Measurements from ENCODE around the gene ATXN10.
"Not testable (repeated sequence)": the region's sequence is repeated elsewhere in the genome, so short reads cannot be mapped to it uniquely, and the experiment has no call there.

The ATXN10 gene

GRCh38 chr22:45785458-45785857 is 113.8 kb downstream of the ATXN10 start:
- no peak for DNase-seq (ENCODE audit: low read depth)

DNA sequence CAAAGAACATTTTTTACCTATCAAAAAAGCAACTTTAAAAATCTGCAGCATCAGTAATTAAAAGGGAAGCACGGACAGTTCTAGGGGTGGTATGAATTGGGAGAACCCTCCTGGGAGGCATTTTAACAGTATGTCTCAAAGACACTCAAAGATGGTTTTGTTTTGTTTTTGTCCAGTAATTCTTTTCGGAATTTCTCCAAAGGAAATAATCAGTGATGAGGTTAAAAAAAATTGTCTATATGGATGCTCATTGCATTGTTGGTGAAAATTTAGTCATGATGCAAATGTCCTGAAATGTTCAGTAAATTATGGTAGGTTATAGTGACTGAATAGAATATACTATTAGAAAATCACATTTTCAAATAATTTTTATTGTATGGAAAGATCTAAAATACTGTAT is 115.1 kb downstream of the ATXN10 start:
- DNase-seq (ENCODE audit: low read depth) = no peak

- no peak for DNase-seq (ENCODE audit: low read depth)
Observed at GRCh38 chr22:45787759-45788158, 116.1 kb downstream of the ATXN10 start.

- no peak for DNase-seq (ENCODE audit: low read depth)
Observed at GRCh38 chr22:45788522-45788921, 116.9 kb downstream of the ATXN10 start.

GRCh38 chr22:45790401-45790800 is 118.8 kb downstream of the ATXN10 start:
- DNase-seq (ENCODE audit: low read depth) = no peak

GRCh38 chr22:45793161-45793560 is 121.5 kb downstream of the ATXN10 start:
- no peak for DNase-seq (ENCODE audit: low read depth)

GRCh38 chr22:45793892-45794291 is 122.3 kb downstream of the ATXN10 start:
- DNase-seq (ENCODE audit: low read depth) = no peak

DNA sequence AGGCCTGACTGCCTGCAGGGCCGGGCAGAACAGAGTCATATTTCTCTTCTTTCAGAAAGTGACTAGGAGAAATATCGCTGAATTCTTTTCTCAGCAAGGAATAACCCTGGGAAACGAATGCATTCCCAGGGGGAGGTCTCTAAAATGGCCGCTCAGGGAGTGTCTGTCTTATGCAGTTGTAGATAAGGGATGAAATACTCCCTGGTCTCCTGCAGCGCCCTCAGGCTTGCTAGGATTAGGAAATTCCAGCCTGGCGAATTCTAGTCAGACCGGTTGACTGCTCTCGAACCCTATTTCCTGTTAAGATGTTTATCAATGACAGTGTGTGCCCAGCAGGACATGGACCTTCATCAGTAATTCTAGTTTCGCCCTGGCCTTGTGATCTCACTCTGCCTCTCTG is 124.4 kb downstream of the ATXN10 start:
- DNase-seq (ENCODE audit: low read depth) = not testable (repeated sequence)

- no peak for DNase-seq (ENCODE audit: low read depth)
Observed at GRCh38 chr22:45799291-45799690, 127.7 kb downstream of the ATXN10 start.

DNA sequence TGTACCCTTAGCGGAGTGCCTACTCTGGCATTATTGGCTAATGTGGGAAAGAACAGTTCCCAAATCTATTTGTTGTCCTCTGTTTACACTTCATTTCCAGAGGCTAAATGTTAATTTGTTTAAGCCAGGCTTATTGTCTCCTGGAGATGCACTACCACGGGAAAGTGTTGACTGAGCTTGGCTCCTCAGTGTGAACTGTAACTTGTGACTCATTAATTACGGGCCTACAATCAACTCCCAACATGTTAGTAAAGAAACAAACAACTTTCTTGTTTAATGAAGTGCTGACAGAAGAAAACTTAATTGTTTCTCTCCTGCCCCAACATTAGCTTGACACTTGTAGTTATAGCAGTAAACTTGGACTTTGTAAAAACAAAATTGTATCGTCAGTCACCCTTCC is 130.4 kb downstream of the ATXN10 start:
- DNase-seq (ENCODE audit: low read depth) = no peak

DNA sequence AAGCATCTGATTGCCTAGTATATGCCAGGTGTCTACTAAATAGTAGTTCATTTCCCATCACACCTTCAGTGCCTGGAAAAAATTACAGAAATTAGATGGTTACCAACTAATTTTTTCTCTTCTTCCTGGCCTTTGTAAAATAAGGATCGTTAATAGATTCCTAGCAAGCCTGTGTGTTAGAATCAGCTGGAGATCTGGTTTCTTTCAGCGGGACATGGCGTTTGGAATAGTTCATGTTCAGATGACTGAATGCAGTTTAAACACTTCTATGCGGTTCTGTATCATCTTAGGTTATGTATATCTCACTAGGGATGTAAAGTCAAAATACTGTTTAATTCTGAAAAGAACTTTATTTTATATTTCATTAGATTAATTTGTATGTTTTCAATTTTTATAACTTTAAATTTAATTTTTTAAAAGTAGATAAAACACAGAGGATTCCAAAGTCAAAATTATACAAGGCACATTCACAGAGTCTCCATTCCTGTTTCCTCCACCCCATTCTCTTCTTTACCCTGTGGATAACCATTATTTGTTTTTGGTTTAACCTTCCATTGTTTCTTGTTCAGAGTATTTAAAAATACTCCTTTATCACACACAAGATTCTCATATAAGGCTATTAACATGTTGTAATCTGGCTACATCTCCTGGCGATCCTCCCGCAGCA is 132.8 kb downstream of the ATXN10 start:
- DNase-seq (ENCODE audit: low read depth) = no peak

- DNase-seq (ENCODE audit: low read depth) = no peak
Observed at GRCh38 chr22:45804986-45805325, 133.3 kb downstream of the ATXN10 start.

DNA sequence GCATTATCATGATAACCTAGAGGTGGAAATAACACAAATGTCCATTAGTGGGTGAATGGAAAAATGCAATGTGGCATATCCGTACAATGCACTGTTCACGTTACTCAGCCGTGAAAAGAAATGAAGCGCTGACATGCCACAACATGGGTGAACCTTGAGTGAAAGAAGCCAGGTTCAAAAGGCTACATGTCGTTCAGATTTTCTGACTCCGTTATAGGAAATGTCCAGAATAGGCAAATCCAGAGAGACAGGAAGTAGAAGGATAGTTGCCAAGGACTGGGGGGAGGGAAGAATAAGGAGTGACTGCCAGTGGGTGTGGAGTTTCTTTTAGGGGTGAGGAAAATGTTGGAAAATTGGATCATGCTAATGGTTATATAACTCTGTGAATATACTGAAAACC is 133.8 kb downstream of the ATXN10 start:
- DNase-seq (ENCODE audit: low read depth) = no peak

- no peak for DNase-seq (ENCODE audit: low read depth)
Observed at GRCh38 chr22:45807156-45807915, 135.7 kb downstream of the ATXN10 start.

DNA sequence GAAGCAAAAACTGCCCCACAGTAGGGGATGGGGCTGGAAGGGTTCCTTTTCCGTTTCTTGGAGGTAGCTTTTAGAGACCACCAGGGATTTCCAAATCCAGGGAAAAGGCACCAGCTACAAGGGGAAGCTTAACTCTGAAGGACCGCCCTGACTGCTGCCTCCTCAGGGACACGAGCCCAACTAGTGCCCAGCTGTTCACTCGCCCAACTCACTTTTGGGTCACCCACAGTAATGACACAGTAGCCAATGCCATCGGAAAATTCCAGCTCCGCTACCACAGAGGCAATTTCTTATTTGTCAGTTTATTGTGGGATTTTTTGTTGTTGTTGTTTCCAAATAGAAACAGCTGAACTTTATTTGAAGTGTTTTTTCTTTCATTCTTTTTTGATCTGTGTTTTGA is 141.3 kb downstream of the ATXN10 start:
- no peak for DNase-seq (ENCODE audit: low read depth)

- no peak for DNase-seq (ENCODE audit: low read depth)
Observed at GRCh38 chr22:45814198-45814597, 142.6 kb downstream of the ATXN10 start.

- DNase-seq (ENCODE audit: low read depth) = no peak
Observed at GRCh38 chr22:45816776-45817175, 145.1 kb downstream of the ATXN10 start.

GRCh38 chr22:45817745-45818423 is 146.2 kb downstream of the ATXN10 start:
- no peak for DNase-seq (ENCODE audit: low read depth)

GRCh38 chr22:45818424-45819085 is 146.9 kb downstream of the ATXN10 start:
- DNase-seq (ENCODE audit: low read depth) = no peak

- no peak for DNase-seq (ENCODE audit: low read depth)
Observed at GRCh38 chr22:45819305-45819704, 147.7 kb downstream of the ATXN10 start.

DNA sequence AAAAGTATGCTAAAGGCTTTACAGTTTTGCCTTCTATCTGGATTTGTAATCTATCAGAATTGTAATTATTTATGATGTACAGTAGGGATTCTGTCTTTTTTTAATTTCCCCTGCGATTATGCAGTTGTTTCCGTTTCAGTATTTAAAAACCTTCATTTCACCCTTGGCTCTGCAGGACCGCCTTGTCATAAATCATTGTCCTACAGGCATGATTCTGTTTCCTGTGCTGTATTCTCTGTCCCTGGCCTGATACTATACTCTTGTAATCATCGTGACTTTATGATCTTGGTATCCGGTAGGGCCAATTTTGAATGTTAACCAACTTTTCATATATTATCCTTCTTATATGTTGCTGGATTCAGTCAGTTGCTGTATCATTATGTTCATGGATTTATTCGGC is 151.7 kb downstream of the ATXN10 start:
- no peak for DNase-seq (ENCODE audit: low read depth)

DNA sequence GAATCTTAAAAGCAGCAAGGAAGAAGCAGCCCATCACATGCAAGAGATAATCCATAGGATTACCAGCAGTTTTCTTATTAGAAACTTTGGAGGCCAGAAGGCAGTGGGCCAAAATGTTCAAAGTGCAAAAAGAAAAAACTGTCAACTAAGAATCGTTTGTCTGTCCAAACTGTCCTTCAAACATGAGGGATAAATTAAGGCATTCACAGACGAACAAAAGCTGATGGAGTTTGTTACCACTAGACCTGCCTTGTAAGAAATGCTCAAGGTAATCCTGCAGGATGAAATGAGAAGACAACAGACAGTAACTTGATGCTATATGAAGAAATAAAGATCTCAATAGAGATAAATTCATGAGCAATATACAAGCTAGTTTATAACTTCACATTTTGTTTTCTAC is 154.9 kb downstream of the ATXN10 start:
- DNase-seq (ENCODE audit: low read depth) = no peak

- no peak for DNase-seq (ENCODE audit: low read depth)
Observed at GRCh38 chr22:45828841-45829240, 157.2 kb downstream of the ATXN10 start.

Data from activated T-helper 9 cell treated with anti-CD3 and anti-CD28 coated beads, Interleukin-2, amount 50 U/mL, for 16 hours (primary cell).